ENCODE results near the gene TSPAN6.

GRCh38 chrX:100680756-100681155 is 44.1 kb upstream of the TSPAN6 start:
- TF ChIP-seq, protein P1, sequence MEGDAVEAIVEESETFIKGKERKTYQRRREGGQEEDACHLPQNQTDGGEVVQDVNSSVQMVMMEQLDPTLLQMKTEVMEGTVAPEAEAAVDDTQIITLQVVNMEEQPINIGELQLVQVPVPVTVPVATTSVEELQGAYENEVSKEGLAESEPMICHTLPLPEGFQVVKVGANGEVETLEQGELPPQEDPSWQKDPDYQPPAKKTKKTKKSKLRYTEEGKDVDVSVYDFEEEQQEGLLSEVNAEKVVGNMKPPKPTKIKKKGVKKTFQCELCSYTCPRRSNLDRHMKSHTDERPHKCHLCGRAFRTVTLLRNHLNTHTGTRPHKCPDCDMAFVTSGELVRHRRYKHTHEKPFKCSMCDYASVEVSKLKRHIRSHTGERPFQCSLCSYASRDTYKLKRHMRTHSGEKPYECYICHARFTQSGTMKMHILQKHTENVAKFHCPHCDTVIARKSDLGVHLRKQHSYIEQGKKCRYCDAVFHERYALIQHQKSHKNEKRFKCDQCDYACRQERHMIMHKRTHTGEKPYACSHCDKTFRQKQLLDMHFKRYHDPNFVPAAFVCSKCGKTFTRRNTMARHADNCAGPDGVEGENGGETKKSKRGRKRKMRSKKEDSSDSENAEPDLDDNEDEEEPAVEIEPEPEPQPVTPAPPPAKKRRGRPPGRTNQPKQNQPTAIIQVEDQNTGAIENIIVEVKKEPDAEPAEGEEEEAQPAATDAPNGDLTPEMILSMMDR (IDR thresholded peaks at IDR 0.05; ENCODE audit: low read depth, low read length) = no peak
- no peak for TF ChIP-seq EZH2phosphoT487 (IDR thresholded peaks at IDR 0.05; ENCODE audit: low read depth)

All from OCI-LY3 (cell line).